Measurements from ENCODE around the gene ADGRV1. TPM values are rescaled to one million over a fixed set of nuclear protein-coding genes. Genes with fewer than 3 reads are reported as not detected.

The ADGRV1 gene
- total and polyA plus RNA-seq, 9 of the 15 experiments (the other 6 are each of a cell fraction or from before 2014, with no cell fraction given), result 21.7 to 156 (median 58.2) TPM

- TF ChIP-seq MAX (CRISPR knock-in tag; IDR thresholded peaks at IDR 0.05), result no peak
- no peak for TF ChIP-seq CCAR2 (IDR thresholded peaks at IDR 0.05; ENCODE audit: low read depth, low read length)
- no peak for TF ChIP-seq FOXA1 (IDR thresholded peaks at IDR 0.05; ENCODE audit: borderline replicate concordance)
- no peak for TF ChIP-seq ELF2 (CRISPR knock-in tag; IDR thresholded peaks at IDR 0.05)
- TF ChIP-seq POLR2A (conservative IDR thresholded peaks at IDR 0.05), result no peak
- no peak for TF ChIP-seq TCFL5 (CRISPR knock-in tag; conservative IDR thresholded peaks at IDR 0.05)
- TF ChIP-seq MCM3 (IDR thresholded peaks at IDR 0.05), result no peak
Measured at GRCh38 chr5:90897618-90898017, 339.0 kb downstream of the ADGRV1 start (continued).

GRCh38 chr5:90898326-90899013, 339.9 kb downstream of the ADGRV1 start:
- Histone ChIP-seq H2AFZ (ENCODE audit: low read depth, low read length) (no peak overlapping the region), H3K4me3 (no peak overlapping the region), H3K9me1 (ENCODE audit: control insufficient read depth, insufficient read depth, low read length) (no peaks in the 10 kb centered on the region), H3K27me3 (ENCODE audit: control insufficient read depth in 2 of 2, insufficient read depth in 2 of 2, low read length in 2 of 2) (no peaks in the 10 kb centered on the region), H4K20me1 (replicated peaks; ENCODE audit: control insufficient read depth, insufficient read depth, low read length) (no peaks in the 10 kb centered on the region), H3K4me1 (replicated peaks in 1 of 2; ENCODE audit: control insufficient read depth in 2 of 2, insufficient read depth in 2 of 2, low read length in 2 of 2) (no peaks in the 10 kb centered on the region), H3K9me3 (replicated peaks; ENCODE audit: control insufficient read depth, insufficient read depth, low read depth, low read length) (no peaks in the 10 kb centered on the region), H3K36me3 (ENCODE audit: control insufficient read depth, insufficient read depth, low read length) (peaks cover 13% of the 10 kb centered on the region; the same call in 2 of the 3 replicates), H3K27ac (ENCODE audit: extremely low read depth, low read depth, low read length) (no peak overlapping the region), H3K79me2 (ENCODE audit: control insufficient read depth, insufficient read depth, low read length) (no peaks in the 10 kb centered on the region), H3K9ac (ENCODE audit: insufficient read depth in 1 of 2, low read depth in 2 of 2, low read length in 2 of 2) (no peak overlapping the region), H3K4me2 (ENCODE audit: insufficient read depth, low read length) (no peak overlapping the region)
- BruUV-seq (replicated peaks), result no TSS peak
- intact Hi-C loops (cut with micrococcal nuclease), result no loop called here
- in situ Hi-C loops (cut with MboI), result no loop called here
- no peak for ATAC-seq
- 79% methylated on average over 4 of the region's 4 CpGs for WGBS (ENCODE audit: insufficient coverage, low coverage, missing lambda C conversion rate)
- ChIA-PET CTCF (ENCODE audit: low intra/inter-chr PET ratio) (no interaction called here), POLR2A (interaction anchor here (0.5 kb wide), 1 partner anchor 50 kb away, joined by 6 read pairs; no protein-coding TSS in a partner anchor)
- DNase-seq (ENCODE audit: extremely low read depth in 1 of 4, low spot score in 3 of 4), result no peak
- TF ChIP-seq ZNF785 (CRISPR knock-in tag; IDR thresholded peaks at IDR 0.05) (no peak), GABPA (tag; conservative IDR thresholded peaks at IDR 0.05; ENCODE audit: low read depth) (no peak), ZBTB2 (IDR thresholded peaks at IDR 0.05) (no peak), ZBTB5 (IDR thresholded peaks at IDR 0.05) (no peak), BRD9 (IDR thresholded peaks at IDR 0.05; ENCODE audit: low read depth, partially characterized antibody) (no peak), SMARCC2 (IDR thresholded peaks at IDR 0.05; ENCODE audit: low read depth) (no peak), CBX5 (IDR thresholded peaks at IDR 0.05; ENCODE audit: borderline replicate concordance, low read depth) (no peak)
- FAIRE-seq, result no peak

Data from K562 (cell line).